ENCODE data around the gene EEA1.

Gene EEA1

GRCh38 chr12:92914170-92914569 is 14.9 kb downstream of the EEA1 start:
- Histone ChIP-seq H3K4me3 (replicated peaks; ENCODE audit: low read depth, low read length) (no peak overlapping the region), H3K36me3 (ENCODE audit: control insufficient read depth, insufficient read depth, low read length) (no peaks in the 10 kb centered on the region), H3K27me3 (replicated peaks; ENCODE audit: control insufficient read depth, insufficient read depth, low read length) (no peaks in the 10 kb centered on the region)
- DNase-seq (ENCODE audit: extremely low read depth, insufficient read length) = no peak
- TF ChIP-seq CTCF (IDR thresholded peaks at IDR 0.05; ENCODE audit: insufficient read depth, low read length, poor library complexity, severe bottlenecking) = no peak

GRCh38 chr12:92912672-92913071 is 16.4 kb downstream of the EEA1 start:
- DNase-seq (ENCODE audit: extremely low read depth, insufficient read length) = no peak
- no peaks in the 10 kb centered on the region for H3K36me3 ChIP-seq (ENCODE audit: control insufficient read depth, insufficient read depth, low read length)
- no peaks in the 10 kb centered on the region for H3K27me3 ChIP-seq (replicated peaks; ENCODE audit: control insufficient read depth, insufficient read depth, low read length)
- no peak for TF ChIP-seq CTCF (IDR thresholded peaks at IDR 0.05; ENCODE audit: insufficient read depth, low read length, poor library complexity, severe bottlenecking)
- H3K4me3 ChIP-seq (replicated peaks; ENCODE audit: low read depth, low read length) = no peak overlapping the region

GRCh38 chr12:92912052-92912451 is 17.0 kb downstream of the EEA1 start:
- no peaks in the 10 kb centered on the region for H3K36me3 ChIP-seq (ENCODE audit: control insufficient read depth, insufficient read depth, low read length)
- TF ChIP-seq CTCF (IDR thresholded peaks at IDR 0.05; ENCODE audit: insufficient read depth, low read length, poor library complexity, severe bottlenecking) = no peak
- H3K4me3 ChIP-seq (replicated peaks; ENCODE audit: low read depth, low read length) = no peak overlapping the region
- peak; percentile 40 for DNase-seq (ENCODE audit: extremely low read depth, insufficient read length)
- no peaks in the 10 kb centered on the region for H3K27me3 ChIP-seq (replicated peaks; ENCODE audit: control insufficient read depth, insufficient read depth, low read length)

GRCh38 chr12:92911339-92911738 is 17.8 kb downstream of the EEA1 start:
- DNase-seq (ENCODE audit: extremely low read depth, insufficient read length) = no peak

GRCh38 chr12:92908108-92908507 is 21.0 kb downstream of the EEA1 start:
- H3K27me3 ChIP-seq (replicated peaks; ENCODE audit: control insufficient read depth, insufficient read depth, low read length) = no peaks in the 10 kb centered on the region
- no peak overlapping the region for H3K4me3 ChIP-seq (replicated peaks; ENCODE audit: low read depth, low read length)
- no peak for TF ChIP-seq CTCF (IDR thresholded peaks at IDR 0.05; ENCODE audit: insufficient read depth, low read length, poor library complexity, severe bottlenecking)
- no peaks in the 10 kb centered on the region for H3K36me3 ChIP-seq (ENCODE audit: control insufficient read depth, insufficient read depth, low read length)
- no peak for DNase-seq (ENCODE audit: extremely low read depth, insufficient read length)

More at GRCh38 chr12:92911339-92911738, 17.8 kb downstream of the EEA1 start:
- TF ChIP-seq CTCF (IDR thresholded peaks at IDR 0.05; ENCODE audit: insufficient read depth, low read length, poor library complexity, severe bottlenecking) = no peak
- Histone ChIP-seq H3K36me3 (ENCODE audit: control insufficient read depth, insufficient read depth, low read length) (no peaks in the 10 kb centered on the region), H3K4me3 (replicated peaks; ENCODE audit: low read depth, low read length) (no peak overlapping the region), H3K27me3 (replicated peaks; ENCODE audit: control insufficient read depth, insufficient read depth, low read length) (no peaks in the 10 kb centered on the region)
